CD4-positive, CD25-positive, alpha-beta regulatory T cell (primary cell): ENCODE measurements around the gene VAV1. TPM values are rescaled to one million over a fixed set of nuclear protein-coding genes. Genes with fewer than 3 reads are reported as not detected.

Experiments used
- ATAC-seq, 2 donors: fragments of 150-1000 bp; cut with Tn5 transposase; one replicate each; pipeline ENCODE4 v1.10.0; 2021; ENCODE audit warnings: low read depth in 2 of 2, moderate number of reproducible peaks in 2 of 2, moderate library complexity in 1 of 2
- DNase-seq, 3 donors: peaks; one replicate each; pipeline versions ENCODE4 v3.0.0 to v3.0.0-alpha.2; 2012 to 2022; ENCODE audit warnings: mixed read lengths in 1 of 3
- H3K27ac ChIP-seq: one replicate; pipeline ENCODE4 v1.7.0; 2013; ENCODE audit warnings: mild to moderate bottlenecking, low read length; ENCODE audit not compliant: insufficient read depth, poor library complexity, severe bottlenecking
- H3K27me3 ChIP-seq: one replicate; pipeline ENCODE4 v1.7.0; 2013; ENCODE audit warnings: low read length; ENCODE audit not compliant: control insufficient read depth, insufficient read depth
- H3K36me3 ChIP-seq: one replicate; pipeline ENCODE4 v1.7.0; 2013; ENCODE audit warnings: mild to moderate bottlenecking, low read length, moderate library complexity; ENCODE audit not compliant: control insufficient read depth, insufficient read depth
- H3K4me1 ChIP-seq: 2 replicates; pipeline ENCODE4 v1.7.0; 2013; ENCODE audit warnings: mild to moderate bottlenecking, low read length; ENCODE audit not compliant: insufficient read depth, control insufficient read depth, poor library complexity, severe bottlenecking
- H3K4me3 ChIP-seq: one replicate; pipeline ENCODE4 v1.7.0; 2013; ENCODE audit warnings: low read depth, mild to moderate bottlenecking, low read length, moderate library complexity
- H3K9me3 ChIP-seq, 2 experiments: 1 replicate in 1 of 2; 2 replicates in 1 of 2; pipeline ENCODE4 v1.7.0; 2013; ENCODE audit warnings: low read length in 2 of 2, mild to moderate bottlenecking in 1 of 2, moderate library complexity in 1 of 2; ENCODE audit not compliant: control insufficient read depth in 2 of 2
- H3K27ac Mint-ChIP-seq, 3 donors: one replicate each; pipeline ENCODE4 v1.8.0; 2020 to 2022; ENCODE audit warnings: mild to moderate bottlenecking in 3 of 3, mixed read lengths in 3 of 3, moderate library complexity in 2 of 3
- H3K27me3 Mint-ChIP-seq: one replicate; pipeline ENCODE4 v1.8.0; 2022; ENCODE audit warnings: mild to moderate bottlenecking, mixed read lengths
- H3K36me3 Mint-ChIP-seq: one replicate; pipeline ENCODE4 v1.8.0; 2020; ENCODE audit warnings: mixed read lengths
- H3K4me1 Mint-ChIP-seq, 4 donors: one replicate each; pipeline ENCODE4 v1.8.0; 2020 to 2022; ENCODE audit warnings: mixed read lengths in 4 of 4, mild to moderate bottlenecking in 1 of 4
- H3K4me3 Mint-ChIP-seq, 4 donors: one replicate each; pipeline ENCODE4 v1.8.0; 2020 to 2022; ENCODE audit warnings: mild to moderate bottlenecking in 4 of 4, mixed read lengths in 4 of 4, moderate library complexity in 3 of 4
- H3K9me3 Mint-ChIP-seq, 7 donors: one replicate each; pipeline ENCODE4 v1.8.0; 2020 to 2022; ENCODE audit warnings: mixed read lengths in 7 of 7, mild to moderate bottlenecking in 3 of 7, moderate library complexity in 2 of 7
- polyA plus RNA-seq, 4 donors: library from polyadenylated mRNA; unstranded; fragments of 300-500 nt; fragmentation: Illumina TruSeq; gene quantifications; one replicate each; pipeline ENCODE4 v1.2.3, GENCODE V29; 2021
- total RNA-seq: library from RNA; stranded (reverse); gene quantifications from one replicate; pipeline ENCODE4 v1.2.3, GENCODE V29; 2022

Gene VAV1
- total and polyA plus RNA-seq, 5 donors from 2014 or later: 14.8 to 117 (median 22.7) TPM

DNA sequence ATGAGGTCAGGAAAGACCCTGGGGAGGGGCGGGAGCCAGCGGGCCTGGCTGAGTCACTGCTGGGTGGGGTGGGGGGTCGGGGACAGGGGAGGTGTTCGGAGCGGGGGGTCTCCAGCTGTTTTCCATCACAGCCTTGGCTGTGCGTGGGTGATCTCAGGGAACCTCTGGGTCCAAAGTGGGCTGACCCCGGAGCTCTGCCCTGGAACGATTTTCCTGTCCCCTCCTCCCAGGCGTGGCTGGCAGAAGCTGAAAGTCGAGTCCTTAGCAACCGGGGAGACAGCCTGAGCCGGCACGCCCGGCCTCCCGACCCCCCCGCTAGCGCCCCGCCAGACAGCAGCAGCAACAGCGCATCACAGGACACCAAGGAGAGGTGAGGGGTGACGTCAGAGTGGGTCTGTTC, 22.4 kb upstream of the VAV1 start:
- peaks cover 27% of the 10 kb centered on the region for H3K36me3 ChIP-seq
- no peak overlapping the region for H3K4me3 ChIP-seq
- no peak overlapping the region for H3K27ac ChIP-seq
- H3K4me1 Mint-ChIP-seq: peaks cover 0 to 10% (median 6%) of the 10 kb centered on the region in 4 donors
- no peaks in the 10 kb centered on the region for H3K27me3 ChIP-seq
- no peaks in the 10 kb centered on the region for H3K27me3 Mint-ChIP-seq
- H3K36me3 Mint-ChIP-seq: peaks cover 27% of the 10 kb centered on the region
- peaks cover 11% of the 10 kb centered on the region for H3K4me1 ChIP-seq
- no peaks in the 10 kb centered on the region for H3K9me3 ChIP-seq
- DNase-seq (no peak), ATAC-seq (no peak)
- no peaks in the 10 kb centered on the region for H3K9me3 Mint-ChIP-seq
- H3K27ac Mint-ChIP-seq: no peak overlapping the region
- no peak overlapping the region for H3K4me3 Mint-ChIP-seq

DNA sequence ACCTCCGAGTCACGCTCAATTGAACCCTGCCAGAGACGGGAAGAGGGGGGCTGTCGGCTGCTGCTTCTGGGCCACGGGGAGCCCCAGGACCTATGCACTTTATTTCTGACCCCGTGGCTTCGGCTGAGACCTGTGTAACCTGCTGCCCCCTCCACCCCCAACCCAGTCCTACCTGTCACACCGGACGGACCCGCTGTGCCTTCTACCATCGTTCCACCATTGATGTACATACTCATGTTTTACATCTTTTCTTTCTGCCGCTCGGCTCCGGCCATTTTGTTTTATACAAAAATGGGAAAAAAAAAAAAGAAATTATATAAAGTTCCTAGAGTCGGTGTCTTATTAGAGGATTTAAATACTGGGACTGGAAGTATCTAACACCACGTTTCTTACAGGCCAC, 21.3 kb upstream of the VAV1 start:
- Mint-ChIP-seq H3K4me1 (peaks cover 0 to 10% (median 6%) of the 10 kb centered on the region in 4 donors), H3K27ac (no peak overlapping the region), H3K27me3 (no peaks in the 10 kb centered on the region), H3K9me3 (no peaks in the 10 kb centered on the region), H3K36me3 (peaks cover 23% of the 10 kb centered on the region), H3K4me3 (peak overlapping the region in 1 of 4 donors; percentile 11)
- Histone ChIP-seq H3K27me3 (no peaks in the 10 kb centered on the region), H3K36me3 (peaks cover 24% of the 10 kb centered on the region), H3K4me1 (peaks cover 11% of the 10 kb centered on the region), H3K27ac (no peak overlapping the region), H3K9me3 (no peaks in the 10 kb centered on the region), H3K4me3 (no peak overlapping the region)
- no peak for ATAC-seq
- DNase-seq: no peak

DNA sequence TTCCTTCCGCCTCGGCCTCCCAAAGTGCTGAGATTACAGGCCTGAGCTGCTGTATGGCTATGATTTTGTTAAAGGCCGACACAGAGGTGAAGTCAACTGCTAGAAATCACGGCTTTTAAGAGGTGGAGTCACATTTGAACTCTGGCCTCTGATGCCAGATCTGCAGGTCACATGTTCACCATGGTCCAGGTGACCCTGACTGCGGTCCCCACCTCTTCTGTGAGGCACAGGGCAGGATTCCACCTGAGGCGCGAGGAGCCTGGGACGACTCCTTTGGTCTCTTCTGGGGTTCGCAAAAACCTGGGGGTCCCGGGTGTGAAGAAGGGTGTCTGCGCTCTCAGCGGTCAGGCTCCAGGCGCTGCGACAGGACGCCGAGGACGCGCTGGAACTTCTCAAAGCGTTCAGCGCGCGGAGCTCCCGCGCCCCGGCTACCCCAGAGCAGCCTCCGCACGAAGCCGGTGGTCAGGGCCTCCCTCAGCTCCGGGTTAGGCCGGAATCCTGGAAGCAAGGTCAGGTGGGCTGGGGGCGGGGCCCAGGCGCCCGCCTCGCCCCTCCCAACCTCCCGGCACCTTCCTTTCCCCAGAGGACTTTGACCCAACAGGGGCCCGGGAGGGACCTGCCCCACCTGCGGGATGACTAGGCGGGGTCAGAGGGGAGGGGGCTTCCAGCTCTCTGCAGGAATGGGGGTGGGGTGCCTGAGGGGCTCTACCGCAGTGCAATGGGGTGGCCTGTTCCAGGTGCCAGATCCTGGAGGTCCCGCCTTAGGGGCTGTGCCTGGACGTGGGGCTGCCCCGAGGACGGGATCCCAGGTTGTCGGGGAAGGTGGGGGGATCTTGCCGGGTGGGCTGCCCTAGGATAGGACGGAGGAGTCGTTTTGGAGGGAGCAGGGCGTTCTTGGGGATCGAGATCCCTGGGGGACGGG, 20.0 kb upstream of the VAV1 start:
- DNase-seq: no peak
- no peaks in the 10 kb centered on the region for H3K9me3 ChIP-seq
- Mint-ChIP-seq H3K27ac (peak overlapping the region in 2 of 3 donors; percentile 36 to 86), H3K4me1 (peaks cover 0 to 13% (median 6%) of the 10 kb centered on the region in 4 donors), H3K27me3 (no peaks in the 10 kb centered on the region), H3K4me3 (peak overlapping the region in 1 of 4 donors; percentile 82), H3K9me3 (no peaks in the 10 kb centered on the region), H3K36me3 (peaks cover 26% of the 10 kb centered on the region)
- no peaks in the 10 kb centered on the region for H3K27me3 ChIP-seq
- no peak for ATAC-seq
- no peak overlapping the region for H3K4me3 ChIP-seq
- H3K36me3 ChIP-seq: peaks cover 23% of the 10 kb centered on the region
- H3K27ac ChIP-seq: no peak overlapping the region
- peaks cover 11% of the 10 kb centered on the region for H3K4me1 ChIP-seq

DNA sequence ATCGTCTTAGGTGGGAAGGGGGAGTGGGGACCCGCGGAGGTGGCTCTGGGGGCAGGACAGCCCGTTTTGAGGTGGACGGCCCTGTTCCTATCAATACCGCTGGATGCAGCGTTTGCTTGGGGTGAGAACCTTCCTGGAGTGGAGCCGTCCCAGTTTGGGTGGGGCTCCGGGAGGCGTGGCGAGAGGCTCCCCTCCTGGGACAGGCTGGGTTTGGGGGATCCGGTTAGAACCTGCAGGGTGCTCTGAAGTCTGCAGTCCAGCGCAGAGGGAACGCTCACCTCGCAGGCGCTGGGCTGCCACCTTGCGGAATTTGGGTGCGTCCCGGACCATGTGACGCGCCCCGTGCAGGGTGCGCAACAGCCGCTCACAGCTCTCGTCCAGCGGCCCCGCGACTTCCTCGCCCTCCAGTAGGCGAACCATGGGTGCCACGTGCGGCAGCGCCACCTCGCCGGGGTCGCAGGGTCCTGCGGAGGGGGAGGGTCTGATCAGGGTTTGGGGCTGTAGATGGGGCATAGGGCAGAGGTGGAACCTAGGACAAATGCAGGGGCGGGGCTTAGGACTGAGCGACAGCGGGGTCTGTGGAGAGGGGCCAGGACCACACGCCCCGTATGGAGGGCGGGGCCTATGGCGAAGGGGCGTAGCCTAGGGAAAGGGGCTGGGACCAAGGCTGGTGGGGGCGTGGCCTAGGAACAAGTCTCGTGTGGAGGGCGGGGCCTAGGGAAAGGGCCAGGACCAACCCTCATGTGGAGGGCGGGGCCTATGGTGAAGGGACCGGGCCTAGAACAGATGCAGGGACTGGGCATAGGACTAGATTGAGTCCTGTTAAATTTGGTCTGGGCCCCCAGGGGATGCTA, 19.1 kb upstream of the VAV1 start:
- H3K9me3 Mint-ChIP-seq: no peaks in the 10 kb centered on the region
- DNase-seq (peak; percentile 72 to 89 (median 77)), ATAC-seq (peak; percentile 84)
- Histone ChIP-seq H3K4me1 (peaks cover 11% of the 10 kb centered on the region), H3K9me3 (no peaks in the 10 kb centered on the region), H3K27me3 (no peaks in the 10 kb centered on the region), H3K4me3 (no peak overlapping the region), H3K36me3 (peaks cover 21% of the 10 kb centered on the region), H3K27ac (peak overlapping the region; percentile 48)
- H3K27ac Mint-ChIP-seq: peak overlapping the region in 2 of 3 donors; percentile 86 to 89
- peaks cover 0 to 13% (median 6%) of the 10 kb centered on the region in 4 donors for H3K4me1 Mint-ChIP-seq
- peaks cover 22% of the 10 kb centered on the region for H3K36me3 Mint-ChIP-seq
- no peaks in the 10 kb centered on the region for H3K27me3 Mint-ChIP-seq
- peak overlapping the region; percentile 79 to 94 (median 82) for H3K4me3 Mint-ChIP-seq

DNA sequence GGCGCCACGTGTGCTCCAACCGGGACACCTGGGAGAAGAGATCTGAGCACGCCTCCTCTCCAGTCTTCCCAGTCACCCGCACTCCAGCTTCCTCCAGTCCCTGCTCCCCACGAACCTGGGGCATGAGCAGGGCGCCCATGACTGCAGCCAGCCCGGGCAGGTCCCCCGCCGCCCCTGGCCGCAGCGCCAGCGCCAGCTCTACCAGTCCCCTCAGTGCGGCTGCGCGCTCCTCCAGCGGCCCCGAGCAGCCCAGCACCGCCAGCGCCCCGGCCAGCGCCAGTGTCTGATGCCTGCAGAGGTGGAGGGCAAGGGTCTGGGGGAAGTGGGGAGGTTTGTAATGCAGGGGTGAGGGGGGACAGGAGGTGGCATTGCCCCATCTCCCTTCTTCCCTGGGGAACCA, 18.4 kb upstream of the VAV1 start:
- no peaks in the 10 kb centered on the region for H3K27me3 Mint-ChIP-seq

DNA sequence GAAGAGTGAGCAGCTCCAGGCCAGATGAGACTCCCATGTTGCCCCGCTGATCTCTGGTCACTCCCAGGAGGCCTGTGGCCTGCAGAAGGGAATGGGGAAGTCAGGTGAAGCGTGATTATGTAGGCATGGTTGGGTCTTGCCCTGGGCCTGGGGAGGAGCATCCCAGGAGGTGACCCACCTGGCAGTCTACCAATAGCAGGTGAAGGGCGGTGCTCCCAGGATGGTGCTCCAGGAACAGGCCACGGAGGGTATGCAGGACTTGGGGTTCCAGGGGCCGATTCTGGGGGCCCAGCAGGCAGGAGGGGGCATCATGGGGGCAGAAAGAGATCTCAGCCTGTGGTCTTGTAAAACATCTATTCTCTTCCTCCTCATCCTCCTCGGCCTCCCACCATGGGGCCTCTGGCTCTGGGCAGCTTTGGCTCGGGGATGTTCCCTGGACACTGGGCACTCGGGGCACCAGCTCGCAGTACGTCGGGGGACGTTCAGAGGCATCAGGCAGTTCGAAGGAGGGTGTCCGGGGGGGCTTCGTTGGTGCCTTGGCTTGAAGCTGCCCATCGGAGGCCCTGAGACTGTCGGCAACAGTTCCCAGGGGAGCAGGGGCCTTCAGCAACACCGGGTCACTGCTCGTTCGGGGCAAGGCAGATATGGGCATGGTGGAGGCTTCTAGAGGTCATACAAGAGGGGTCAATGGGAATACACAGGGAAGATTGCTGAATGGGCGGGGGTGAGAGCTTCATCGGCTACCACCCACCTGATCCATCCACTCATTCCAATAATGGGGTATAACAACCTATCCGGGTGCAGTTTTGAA, 17.6 kb upstream of the VAV1 start:
- H3K27ac Mint-ChIP-seq: no peak overlapping the region
- peaks cover 32% of the 10 kb centered on the region for H3K36me3 ChIP-seq

More for the DNA sequence above, 18.4 kb upstream of the VAV1 start:
- Mint-ChIP-seq H3K4me3 (no peak overlapping the region), H3K36me3 (peaks cover 26% of the 10 kb centered on the region), H3K27ac (no peak overlapping the region), H3K9me3 (no peaks in the 10 kb centered on the region), H3K4me1 (peaks cover 0 to 13% (median 6%) of the 10 kb centered on the region in 4 donors)
- Histone ChIP-seq H3K27ac (no peak overlapping the region), H3K36me3 (peaks cover 25% of the 10 kb centered on the region), H3K9me3 (no peaks in the 10 kb centered on the region), H3K27me3 (no peaks in the 10 kb centered on the region), H3K4me3 (no peak overlapping the region), H3K4me1 (peaks cover 11% of the 10 kb centered on the region)
- no peak for ATAC-seq
- DNase-seq: no peak

DNA sequence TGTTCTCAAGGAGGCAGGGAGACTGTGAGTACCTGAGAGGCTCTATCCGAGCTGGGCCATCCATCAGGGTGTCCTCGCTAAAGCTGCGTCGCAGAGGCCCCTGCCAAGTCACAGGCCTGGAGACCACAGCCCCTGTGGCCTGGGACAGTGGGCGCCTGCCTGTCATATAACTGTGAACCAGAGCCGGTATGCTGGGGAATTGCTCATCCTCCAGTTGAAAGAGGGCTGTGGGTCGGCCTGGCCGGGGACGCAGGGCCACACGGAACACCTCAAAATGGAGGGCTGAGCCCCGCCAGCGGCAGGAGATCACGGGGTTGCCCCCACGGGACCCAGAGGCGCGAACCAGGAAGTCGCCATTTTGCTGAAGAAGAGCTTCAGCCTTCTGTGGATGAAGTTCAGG, 11.9 kb upstream of the VAV1 start:
- Mint-ChIP-seq H3K36me3 (peaks cover 9% of the 10 kb centered on the region), H3K27me3 (no peaks in the 10 kb centered on the region), H3K27ac (peak overlapping the region in 1 of 3 donors; percentile 26), H3K4me1 (peaks cover 0 to 25% (median 3%) of the 10 kb centered on the region in 4 donors), H3K9me3 (no peaks in the 10 kb centered on the region), H3K4me3 (no peak overlapping the region)
- H3K27me3 ChIP-seq: no peaks in the 10 kb centered on the region
- H3K4me3 ChIP-seq: no peak overlapping the region
- no peak overlapping the region for H3K27ac ChIP-seq
- ATAC-seq (no peak), DNase-seq (no peak)
- H3K9me3 ChIP-seq: no peaks in the 10 kb centered on the region
- peaks cover 47% of the 10 kb centered on the region for H3K36me3 ChIP-seq
- peaks cover under 1% of the 10 kb centered on the region for H3K4me1 ChIP-seq

More for the DNA sequence above, 17.6 kb upstream of the VAV1 start:
- Histone ChIP-seq H3K9me3 (no peaks in the 10 kb centered on the region), H3K27ac (no peak overlapping the region), H3K4me1 (peaks cover 11% of the 10 kb centered on the region), H3K27me3 (no peaks in the 10 kb centered on the region), H3K4me3 (no peak overlapping the region)
- Mint-ChIP-seq H3K36me3 (peaks cover 24% of the 10 kb centered on the region), H3K4me3 (no peak overlapping the region), H3K27me3 (no peaks in the 10 kb centered on the region), H3K4me1 (peaks cover 0 to 13% (median 6%) of the 10 kb centered on the region in 4 donors), H3K9me3 (no peaks in the 10 kb centered on the region)
- DNase-seq (no peak), ATAC-seq (no peak)
